ENCODE data around the gene MLC1. TPM values are rescaled to one million over a fixed set of nuclear protein-coding genes. Genes with fewer than 3 reads are reported as not detected.
A peak's percentile ranks its signal among the peaks of the same experiment; 100 is the strongest.

The MLC1 gene
- total RNA-seq, 2 donors from 2014 or later, result 0.18 TPM; not detected in 1

DNA sequence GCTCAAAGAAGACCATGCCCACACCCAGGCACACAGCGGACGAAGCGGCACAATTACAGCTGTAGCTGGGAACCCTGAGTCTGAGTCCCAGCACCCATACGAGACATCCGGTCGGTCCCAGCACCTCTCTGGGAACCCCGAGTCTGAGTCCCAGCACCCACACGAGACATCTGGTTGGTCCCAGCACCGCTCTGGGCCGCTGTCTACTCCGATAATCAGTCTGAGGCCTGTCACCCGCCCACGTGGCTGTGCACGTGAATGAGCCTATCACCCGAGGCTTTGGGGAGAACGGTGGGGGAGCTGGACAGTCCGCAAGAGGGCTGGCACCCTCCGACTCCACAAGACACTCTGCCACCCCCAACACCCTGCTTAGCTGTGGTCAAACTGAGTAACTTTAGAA lies 33.3 kb downstream of the MLC1 start:
- WGBS, 2 experiments (ENCODE audit: insufficient coverage in 1 of 2, insufficient read length in 1 of 2), result 84 to 92% methylated on average over 10 to 18 of the region's 18 CpGs
- Mint-ChIP-seq H3K36me3 (ENCODE audit: low read depth) (no peaks in the 10 kb centered on the region), H3K27me3 (ENCODE audit: insufficient read depth) (peaks cover 6% of the 10 kb centered on the region), H3K27ac (no peak overlapping the region), H3K4me1 (no peaks in the 10 kb centered on the region), H3K4me3 (no peak overlapping the region), H3K9me3 (peaks cover 5% of the 10 kb centered on the region)
- Histone ChIP-seq H3K27ac (ENCODE audit: low read depth, low read length) (no peak overlapping the region), H3K27me3 (ENCODE audit: control insufficient read depth, insufficient read depth, low read length, poor library complexity, severe bottlenecking) (peaks cover 1% of the 10 kb centered on the region), H3K4me3 (ENCODE audit: low read length) (no peak overlapping the region), H3K9ac (ENCODE audit: extremely low read depth, low read length, poor library complexity, severe bottlenecking) (no peak overlapping the region), H3K9me3 (ENCODE audit: control insufficient read depth, low read length) (no peaks in the 10 kb centered on the region), H3K4me1 (ENCODE audit: control insufficient read depth, insufficient read depth, low read length) (no peaks in the 10 kb centered on the region), H3K36me3 (ENCODE audit: control insufficient read depth, insufficient read depth, low read length) (no peaks in the 10 kb centered on the region)
- TF ChIP-seq, protein P1, sequence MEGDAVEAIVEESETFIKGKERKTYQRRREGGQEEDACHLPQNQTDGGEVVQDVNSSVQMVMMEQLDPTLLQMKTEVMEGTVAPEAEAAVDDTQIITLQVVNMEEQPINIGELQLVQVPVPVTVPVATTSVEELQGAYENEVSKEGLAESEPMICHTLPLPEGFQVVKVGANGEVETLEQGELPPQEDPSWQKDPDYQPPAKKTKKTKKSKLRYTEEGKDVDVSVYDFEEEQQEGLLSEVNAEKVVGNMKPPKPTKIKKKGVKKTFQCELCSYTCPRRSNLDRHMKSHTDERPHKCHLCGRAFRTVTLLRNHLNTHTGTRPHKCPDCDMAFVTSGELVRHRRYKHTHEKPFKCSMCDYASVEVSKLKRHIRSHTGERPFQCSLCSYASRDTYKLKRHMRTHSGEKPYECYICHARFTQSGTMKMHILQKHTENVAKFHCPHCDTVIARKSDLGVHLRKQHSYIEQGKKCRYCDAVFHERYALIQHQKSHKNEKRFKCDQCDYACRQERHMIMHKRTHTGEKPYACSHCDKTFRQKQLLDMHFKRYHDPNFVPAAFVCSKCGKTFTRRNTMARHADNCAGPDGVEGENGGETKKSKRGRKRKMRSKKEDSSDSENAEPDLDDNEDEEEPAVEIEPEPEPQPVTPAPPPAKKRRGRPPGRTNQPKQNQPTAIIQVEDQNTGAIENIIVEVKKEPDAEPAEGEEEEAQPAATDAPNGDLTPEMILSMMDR (conservative IDR thresholded peaks at IDR 0.05), result no peak
- DNase-seq, result no peak

- Histone ChIP-seq H3K9me3 (ENCODE audit: control insufficient read depth, low read length) (no peaks in the 10 kb centered on the region), H3K27me3 (ENCODE audit: control insufficient read depth, insufficient read depth, low read length, poor library complexity, severe bottlenecking) (no peaks in the 10 kb centered on the region), H3K9ac (ENCODE audit: extremely low read depth, low read length, poor library complexity, severe bottlenecking) (no peak overlapping the region), H3K27ac (ENCODE audit: low read depth, low read length) (no peak overlapping the region), H3K4me3 (ENCODE audit: low read length) (no peak overlapping the region), H3K36me3 (ENCODE audit: control insufficient read depth, insufficient read depth, low read length) (no peaks in the 10 kb centered on the region), H3K4me1 (ENCODE audit: control insufficient read depth, insufficient read depth, low read length) (no peaks in the 10 kb centered on the region)
- peaks cover 5% of the 10 kb centered on the region for H3K9me3 Mint-ChIP-seq
- TF ChIP-seq, protein P1 (conservative IDR thresholded peaks at IDR 0.05), result no peak
- no peak overlapping the region for H3K27ac Mint-ChIP-seq
- H3K27me3 Mint-ChIP-seq (ENCODE audit: insufficient read depth), result peaks cover 6% of the 10 kb centered on the region
- peak; percentile 30 for DNase-seq
- no peak overlapping the region for H3K4me3 Mint-ChIP-seq
- no peaks in the 10 kb centered on the region for H3K4me1 Mint-ChIP-seq
- no peaks in the 10 kb centered on the region for H3K36me3 Mint-ChIP-seq (ENCODE audit: low read depth)
- WGBS, 2 experiments (ENCODE audit: insufficient coverage in 1 of 2, insufficient read length in 1 of 2), result 94% methylated on average over 25 to 36 of the region's 36 CpGs
Measured at GRCh38 chr22:50049299-50050195, 35.7 kb downstream of the MLC1 start.

DNA sequence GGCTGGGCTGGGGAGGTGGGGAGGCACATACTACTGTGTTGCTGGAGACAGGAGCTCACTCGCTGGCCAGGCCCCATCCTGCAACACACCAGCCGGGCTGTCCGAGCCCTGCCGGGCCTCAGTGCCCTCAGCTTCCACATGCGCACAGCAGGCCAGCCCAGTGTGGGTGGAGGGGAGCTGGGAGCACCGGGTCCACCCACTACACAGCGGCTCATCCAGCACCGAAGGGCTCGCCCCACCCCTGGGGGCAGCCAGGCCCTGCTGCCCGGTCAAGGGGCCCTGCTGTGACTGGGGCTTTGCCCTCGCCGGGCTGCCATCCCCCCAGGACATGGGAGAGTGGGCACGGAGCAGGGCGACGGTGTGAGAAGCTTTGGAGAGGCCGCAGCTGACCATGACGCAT lies 36.4 kb downstream of the MLC1 start:
- Histone ChIP-seq H3K27ac (ENCODE audit: low read depth, low read length) (no peak overlapping the region), H3K27me3 (ENCODE audit: control insufficient read depth, insufficient read depth, low read length, poor library complexity, severe bottlenecking) (no peaks in the 10 kb centered on the region), H3K36me3 (ENCODE audit: control insufficient read depth, insufficient read depth, low read length) (no peaks in the 10 kb centered on the region), H3K4me1 (ENCODE audit: control insufficient read depth, insufficient read depth, low read length) (no peaks in the 10 kb centered on the region), H3K4me3 (ENCODE audit: low read length) (no peak overlapping the region), H3K9ac (ENCODE audit: extremely low read depth, low read length, poor library complexity, severe bottlenecking) (no peak overlapping the region), H3K9me3 (ENCODE audit: control insufficient read depth, low read length) (no peaks in the 10 kb centered on the region)
- H3K27ac Mint-ChIP-seq, result no peak overlapping the region
- no peaks in the 10 kb centered on the region for H3K4me1 Mint-ChIP-seq
- H3K27me3 Mint-ChIP-seq (ENCODE audit: insufficient read depth), result peaks cover 4% of the 10 kb centered on the region
- H3K9me3 Mint-ChIP-seq, result peaks cover 3% of the 10 kb centered on the region
- H3K36me3 Mint-ChIP-seq (ENCODE audit: low read depth), result no peaks in the 10 kb centered on the region
- TF ChIP-seq, protein P1 (conservative IDR thresholded peaks at IDR 0.05), result no peak
- H3K4me3 Mint-ChIP-seq, result no peak overlapping the region
- no peak for DNase-seq
- WGBS, 2 experiments (ENCODE audit: insufficient coverage in 1 of 2, insufficient read length in 1 of 2), result 90 to 96% methylated on average over 3 to 17 of the region's 17 CpGs

Data from endodermal cell (in vitro differentiated cells).